HEK293 (cell line): ENCODE results near the gene BEND6.

Experiments
- ZIC2 ChIP-seq: fragments of 450-650 bp; formaldehyde crosslinking; IDR thresholded peaks from 2 replicates; pipeline ENCODE4 v1.5.1; 2016; ENCODE audit warnings: missing biosample characterization, missing genetic modification characterization
- ZNF138 ChIP-seq: fragments of 450-650 bp; formaldehyde crosslinking; IDR thresholded peaks from 2 replicates; pipeline ENCODE4 v1.5.1; 2016; ENCODE audit warnings: missing biosample characterization, missing genetic modification characterization, borderline replicate concordance
- ZNF274 ChIP-seq, 2 experiments: fragments of 200-500 bp in 1 of 2; fragments of 450-650 bp in 1 of 2; sonication (Bioruptor generic) in 1 of 2; formaldehyde crosslinking in 1 of 2; IDR thresholded peaks; 2 replicates each; pipeline versions ENCODE4 v1.5.1 to v1.6.1; 2014 to 2016; ENCODE audit warnings: borderline replicate concordance in 1 of 2, inconsistent platforms in 1 of 2, low read length in 1 of 2, missing biosample characterization in 1 of 2, missing genetic modification characterization in 1 of 2

DNA sequence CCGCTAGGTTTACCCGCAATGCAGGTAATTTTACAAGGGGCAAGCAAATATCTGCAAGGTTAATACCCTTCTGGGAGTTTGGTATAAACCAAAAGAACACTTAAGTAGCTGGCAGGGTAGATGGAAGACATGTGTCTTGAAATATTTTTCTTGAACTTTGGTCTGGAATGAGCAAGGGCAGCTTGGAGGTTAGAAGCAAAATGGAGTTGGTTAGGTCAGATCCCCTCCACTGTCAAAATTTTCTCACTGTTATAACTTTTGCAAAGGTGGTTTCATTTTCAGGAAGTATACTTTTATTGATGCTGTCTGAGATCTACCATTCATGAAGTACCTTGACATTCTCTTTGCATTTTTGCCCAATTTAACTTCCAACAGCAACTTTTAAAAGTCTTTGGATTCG, 78.3 kb downstream of the BEND6 start:
- TF ChIP-seq ZNF138 (tag by site-specific recombination) (no peak), ZIC2 (tag by site-specific recombination) (no peak), ZNF274 (IDR thresholded peaks at IDR 0.05; ENCODE audit: low read length) (no peak), ZNF274 (tag by site-specific recombination; IDR thresholded peaks at IDR 0.05; ENCODE audit: borderline replicate concordance) (no peak)
